ENCODE results near the gene PDCD6IP.
"Not testable (repeated sequence)": the region's sequence is repeated elsewhere in the genome, so short reads cannot be mapped to it uniquely, and the experiment has no call there.

Gene PDCD6IP

GRCh38 chr3:33795856-33796536, 2.4 kb upstream of the PDCD6IP start:
- no peak for DNase-seq (ENCODE audit: low read depth)

GRCh38 chr3:33798113-33798417, 365 bp upstream of the PDCD6IP start:
- DNase-seq (ENCODE audit: low read depth), result no peak

- no peak for DNase-seq (ENCODE audit: low read depth)
These were observed 747 bp downstream of the PDCD6IP start for GRCh38 chr3:33799202-33799551.

- DNase-seq (ENCODE audit: low read depth), result no peak
These were observed 4.8 kb downstream of the PDCD6IP start for GRCh38 chr3:33803252-33803651.

- no peak for DNase-seq (ENCODE audit: low read depth)
These were observed 5.6 kb downstream of the PDCD6IP start for GRCh38 chr3:33803894-33804526.

- no peak for DNase-seq (ENCODE audit: low read depth)
These were observed 8.8 kb downstream of the PDCD6IP start for GRCh38 chr3:33807191-33807590.

GRCh38 chr3:33808559-33808958, 10.1 kb downstream of the PDCD6IP start:
- DNase-seq (ENCODE audit: low read depth), result no peak

- no peak for DNase-seq (ENCODE audit: low read depth)
These were observed 12.1 kb downstream of the PDCD6IP start for GRCh38 chr3:33810545-33810944.

GRCh38 chr3:33821989-33822388, 23.6 kb downstream of the PDCD6IP start:
- DNase-seq (ENCODE audit: low read depth), result no peak

GRCh38 chr3:33823821-33824220, 25.4 kb downstream of the PDCD6IP start:
- DNase-seq (ENCODE audit: low read depth), result no peak

- no peak for DNase-seq (ENCODE audit: low read depth)
These were observed 26.7 kb downstream of the PDCD6IP start for GRCh38 chr3:33825111-33825510.

GRCh38 chr3:33826206-33826605, 27.8 kb downstream of the PDCD6IP start:
- no peak for DNase-seq (ENCODE audit: low read depth)

- DNase-seq (ENCODE audit: low read depth), result no peak
These were observed 28.3 kb downstream of the PDCD6IP start for GRCh38 chr3:33826688-33827087.

GRCh38 chr3:33829720-33830119, 31.3 kb downstream of the PDCD6IP start:
- DNase-seq (ENCODE audit: low read depth), result no peak

GRCh38 chr3:33831053-33831452, 32.6 kb downstream of the PDCD6IP start:
- no peak for DNase-seq (ENCODE audit: low read depth)

- DNase-seq (ENCODE audit: low read depth), result no peak
These were observed 35.1 kb downstream of the PDCD6IP start for GRCh38 chr3:33833408-33834095.

GRCh38 chr3:33834096-33834453, 35.6 kb downstream of the PDCD6IP start:
- no peak for DNase-seq (ENCODE audit: low read depth)

- not testable (repeated sequence) for DNase-seq (ENCODE audit: low read depth)
These were observed 38.8 kb downstream of the PDCD6IP start for GRCh38 chr3:33837182-33837581.

GRCh38 chr3:33839283-33839682, 40.9 kb downstream of the PDCD6IP start:
- DNase-seq (ENCODE audit: low read depth), result no peak

- no peak for DNase-seq (ENCODE audit: low read depth)
These were observed 41.7 kb downstream of the PDCD6IP start for GRCh38 chr3:33840179-33840578.

GRCh38 chr3:33848624-33849347, 50.4 kb downstream of the PDCD6IP start:
- DNase-seq (ENCODE audit: low read depth), result no peak

GRCh38 chr3:33850599-33850998, 52.2 kb downstream of the PDCD6IP start:
- not testable (repeated sequence) for DNase-seq (ENCODE audit: low read depth)

- not testable (repeated sequence) for DNase-seq (ENCODE audit: low read depth)
These were observed 57.0 kb downstream of the PDCD6IP start for GRCh38 chr3:33855407-33855806.

Data from stimulated activated CD8-positive, alpha-beta memory T cell treated with anti-CD3 and anti-CD28 coated beads, Interleukin-15, amount 100 ng/mL, for 24 hours (primary cell).